ENCODE measurements around the gene MFAP3L. TPM values are rescaled to one million over a fixed set of nuclear protein-coding genes. Genes with fewer than 3 reads are reported as not detected.

Gene MFAP3L
- total RNA-seq, 1 experiment from 2014 or later, result 0.47 TPM

DNA sequence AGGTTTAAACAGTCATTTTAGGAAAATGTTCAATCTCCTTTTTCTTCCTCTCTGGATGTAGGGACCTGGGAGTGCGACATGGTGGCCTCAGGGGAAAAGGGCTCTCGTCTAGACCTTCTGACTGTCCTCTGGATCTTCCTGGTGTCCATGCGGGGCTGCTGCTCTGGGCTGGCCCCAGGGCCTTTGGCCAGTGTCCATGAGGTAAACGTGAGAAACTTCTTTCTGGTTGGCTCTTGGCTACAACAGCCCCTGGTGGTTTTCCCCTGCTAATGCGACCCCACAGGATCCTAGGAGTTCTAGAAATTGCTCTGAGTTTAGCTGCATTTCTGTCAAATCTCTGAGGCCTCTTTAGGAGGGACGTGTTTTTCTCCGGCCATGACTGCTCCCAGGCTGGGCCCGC is 85.7 kb downstream of the MFAP3L start:
- no peaks in the 10 kb centered on the region for H3K9me3 ChIP-seq (ENCODE audit: low read length)
- intact Hi-C loops (cut with micrococcal nuclease), result no loop called here
- H3K79me2 ChIP-seq (ENCODE audit: low read length), result no peaks in the 10 kb centered on the region
- no peaks in the 10 kb centered on the region for H3K4me1 ChIP-seq (ENCODE audit: insufficient read depth, low read length)
- H3K4me2 ChIP-seq (ENCODE audit: low read length), result no peak overlapping the region
- no peaks in the 10 kb centered on the region for H4K20me1 ChIP-seq (ENCODE audit: low read length)
- ChIA-PET POLR2A (ENCODE audit: unreplicated experiment) (no interaction called here), CTCF (no interaction called here)
- no peaks in the 10 kb centered on the region for H3K9me2 ChIP-seq (replicated peaks; ENCODE audit: low read length)
- H3K9ac ChIP-seq (ENCODE audit: low read length), result no peak overlapping the region
- BruUV-seq (replicated peaks), result no TSS peak
- no peak overlapping the region for H2AFZ ChIP-seq (ENCODE audit: low read length)
- no peak for TF ChIP-seq EZH2phosphoT487 (IDR thresholded peaks at IDR 0.05; ENCODE audit: borderline replicate concordance, low read length)
- no peak for TF ChIP-seq EZH2 (IDR thresholded peaks at IDR 0.05; ENCODE audit: low read length, unreplicated experiment)
- TF ChIP-seq, protein P1, sequence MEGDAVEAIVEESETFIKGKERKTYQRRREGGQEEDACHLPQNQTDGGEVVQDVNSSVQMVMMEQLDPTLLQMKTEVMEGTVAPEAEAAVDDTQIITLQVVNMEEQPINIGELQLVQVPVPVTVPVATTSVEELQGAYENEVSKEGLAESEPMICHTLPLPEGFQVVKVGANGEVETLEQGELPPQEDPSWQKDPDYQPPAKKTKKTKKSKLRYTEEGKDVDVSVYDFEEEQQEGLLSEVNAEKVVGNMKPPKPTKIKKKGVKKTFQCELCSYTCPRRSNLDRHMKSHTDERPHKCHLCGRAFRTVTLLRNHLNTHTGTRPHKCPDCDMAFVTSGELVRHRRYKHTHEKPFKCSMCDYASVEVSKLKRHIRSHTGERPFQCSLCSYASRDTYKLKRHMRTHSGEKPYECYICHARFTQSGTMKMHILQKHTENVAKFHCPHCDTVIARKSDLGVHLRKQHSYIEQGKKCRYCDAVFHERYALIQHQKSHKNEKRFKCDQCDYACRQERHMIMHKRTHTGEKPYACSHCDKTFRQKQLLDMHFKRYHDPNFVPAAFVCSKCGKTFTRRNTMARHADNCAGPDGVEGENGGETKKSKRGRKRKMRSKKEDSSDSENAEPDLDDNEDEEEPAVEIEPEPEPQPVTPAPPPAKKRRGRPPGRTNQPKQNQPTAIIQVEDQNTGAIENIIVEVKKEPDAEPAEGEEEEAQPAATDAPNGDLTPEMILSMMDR (conservative IDR thresholded peaks at IDR 0.05; ENCODE audit: low read depth, low read length), result no peak
- H3K4me3 ChIP-seq (ENCODE audit: low read length), result no peak overlapping the region
- H3K27ac ChIP-seq (ENCODE audit: low read length), result no peak overlapping the region
- H3F3A ChIP-seq (ENCODE audit: low read length, unreplicated experiment), result no peaks in the 10 kb centered on the region
- H3K27me3 ChIP-seq (ENCODE audit: low read length), result no peaks in the 10 kb centered on the region
- H3K36me3 ChIP-seq (ENCODE audit: low read depth, low read length), result no peaks in the 10 kb centered on the region
- DNase-seq, result no peak
- ATAC-seq, result no peak

Other genes with a start within 250 kb of the MFAP3L start
- gene AADAT, start 63.6 kb upstream of the MFAP3L start, total RNA-seq (2014; rRNA removed), result 2.7 and 4.3 TPM in 2 replicates

All from PC-3 (cell line).